Activated naive CD8-positive, alpha-beta T cell (primary cell): Measurements from ENCODE around the gene GPR55.
A peak's percentile ranks its signal among the peaks of the same experiment; 100 is the strongest.

ENCODE experiments used
- H3K27ac Mint-ChIP-seq: one replicate; pipeline ENCODE4 v1.8.0; 2021; ENCODE audit warnings: mixed read lengths
- H3K27me3 Mint-ChIP-seq: one replicate; pipeline ENCODE4 v1.8.0; 2021; ENCODE audit warnings: mixed read lengths
- H3K36me3 Mint-ChIP-seq: one replicate; pipeline ENCODE4 v1.8.0; 2021; ENCODE audit warnings: mixed read lengths
- H3K4me1 Mint-ChIP-seq: one replicate; pipeline ENCODE4 v1.8.0; 2021; ENCODE audit warnings: low read depth, mixed read lengths
- H3K4me3 Mint-ChIP-seq: one replicate; pipeline ENCODE4 v1.8.0; 2021; ENCODE audit warnings: mild to moderate bottlenecking, mixed read lengths
- H3K9me3 Mint-ChIP-seq: one replicate; pipeline ENCODE4 v1.8.0; 2021; ENCODE audit warnings: low read depth, mixed read lengths

The GPR55 gene

DNA sequence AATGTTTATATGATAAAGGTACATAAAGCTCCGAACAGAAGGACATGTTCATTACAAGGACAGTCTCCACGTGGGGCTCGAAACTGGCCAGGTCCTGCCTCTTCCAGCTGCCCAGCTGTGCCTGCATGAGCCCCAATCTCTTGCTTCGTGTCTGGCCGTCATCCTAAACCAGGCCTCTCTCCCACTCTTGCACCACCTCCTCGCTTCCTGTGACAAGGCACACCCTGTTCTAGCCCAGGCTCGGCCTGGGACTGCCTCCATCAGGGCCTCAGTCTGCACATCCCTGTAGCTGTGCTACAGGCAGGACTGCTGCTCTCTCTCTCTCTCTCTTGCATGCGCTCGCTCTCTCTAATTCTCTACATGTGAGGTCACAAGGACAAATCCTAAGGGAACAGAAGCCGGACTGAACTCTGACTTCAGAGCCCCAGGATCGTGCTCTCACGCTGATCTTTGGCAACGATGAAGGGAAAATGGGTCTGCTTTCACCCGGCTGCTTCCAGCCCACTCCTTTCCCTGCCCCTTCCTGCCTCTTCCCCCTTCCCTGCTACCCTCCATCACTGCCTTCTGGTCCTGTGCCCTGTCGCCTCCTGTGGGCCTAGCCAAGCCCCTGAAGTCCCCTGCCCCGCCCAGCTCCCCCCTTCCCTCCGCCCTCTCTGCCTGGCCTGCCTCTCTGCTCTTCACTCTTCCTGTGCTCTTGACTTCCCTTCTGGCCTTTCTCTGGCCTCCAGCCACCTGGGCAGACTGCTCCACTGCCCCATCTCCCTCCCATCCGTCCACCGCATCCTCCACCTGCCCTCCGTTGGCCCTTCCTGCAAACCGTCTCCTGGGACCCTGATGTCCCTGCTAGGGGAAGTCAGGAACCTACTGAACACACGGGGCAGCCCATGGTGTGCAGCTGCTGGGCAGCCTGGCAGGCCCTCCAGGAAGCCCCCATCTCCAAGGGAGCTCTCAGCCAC lies 7.8 kb upstream of the GPR55 start:
- Mint-ChIP-seq H3K36me3 (peaks cover 7% of the 10 kb centered on the region), H3K4me1 (peaks cover 18% of the 10 kb centered on the region), H3K27me3 (no peaks in the 10 kb centered on the region), H3K27ac (peak overlapping the region; percentile 22), H3K4me3 (no peak overlapping the region), H3K9me3 (peaks cover 8% of the 10 kb centered on the region)

DNA sequence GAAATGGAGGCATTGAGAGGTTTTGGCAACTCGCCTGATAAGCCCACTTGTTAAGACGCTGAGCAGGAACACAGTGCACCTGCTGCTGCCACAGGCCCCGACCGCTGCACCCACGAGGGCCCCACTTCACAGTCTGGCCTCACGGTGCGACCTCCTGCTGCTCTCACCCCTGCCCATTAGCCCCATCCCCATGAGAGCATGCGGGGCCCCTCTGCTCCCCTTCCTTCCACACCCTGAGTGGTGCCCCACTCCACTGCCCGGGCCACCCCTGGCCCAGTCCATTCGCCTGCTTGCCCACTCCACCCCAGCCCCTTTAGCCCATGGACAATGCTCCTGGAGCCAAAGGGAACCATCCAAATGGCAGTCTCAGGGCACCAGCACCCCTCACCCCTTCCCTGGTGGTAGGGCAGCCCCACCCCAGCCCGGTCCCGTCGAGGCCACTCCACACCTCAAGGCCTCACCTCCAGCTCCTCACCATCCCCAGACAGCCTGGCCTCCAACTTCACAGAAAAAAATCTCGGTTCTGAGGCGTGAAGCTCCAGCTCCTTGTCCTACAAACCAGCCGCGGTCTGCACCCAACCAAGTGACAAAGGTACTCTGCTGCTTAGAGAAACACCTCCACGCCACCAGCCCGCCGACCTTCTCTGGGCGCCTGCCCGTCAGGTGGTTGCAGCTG lies 6.7 kb upstream of the GPR55 start:
- Mint-ChIP-seq H3K27me3 (no peaks in the 10 kb centered on the region), H3K4me3 (no peak overlapping the region), H3K9me3 (peaks cover 4% of the 10 kb centered on the region), H3K27ac (peak overlapping the region; percentile 50), H3K4me1 (peaks cover 27% of the 10 kb centered on the region), H3K36me3 (peaks cover 6% of the 10 kb centered on the region)

DNA sequence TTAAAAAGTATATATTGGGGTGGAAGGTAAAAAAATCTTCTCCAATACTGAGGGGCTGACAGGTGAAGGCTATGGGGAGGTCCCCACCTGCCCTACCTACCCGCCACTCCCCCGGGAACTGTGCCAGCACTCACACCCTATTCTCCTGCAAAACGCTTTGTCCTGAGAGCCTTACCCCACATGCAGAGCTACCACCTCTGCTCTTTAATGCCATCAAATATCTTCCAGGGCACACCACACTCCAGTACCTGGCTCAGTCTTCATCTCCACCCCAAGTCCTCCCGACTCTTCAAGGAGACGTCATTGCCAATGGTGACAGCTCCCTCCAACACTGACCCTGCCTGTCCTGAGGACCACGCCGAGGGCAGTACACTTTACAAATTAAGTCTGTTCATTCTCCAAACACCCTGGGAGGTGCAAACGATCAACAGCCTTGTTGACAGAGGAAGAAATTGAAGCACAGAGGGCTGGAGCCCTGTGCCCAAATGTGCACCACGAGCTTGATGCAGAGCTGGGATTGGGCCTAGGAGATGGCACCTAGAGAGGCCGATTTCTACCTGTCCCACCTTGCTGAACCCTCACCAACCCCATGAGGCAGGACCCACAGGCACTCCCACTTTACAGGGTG lies 6.0 kb upstream of the GPR55 start:
- Mint-ChIP-seq H3K4me1 (peaks cover 28% of the 10 kb centered on the region), H3K4me3 (no peak overlapping the region), H3K9me3 (peaks cover 4% of the 10 kb centered on the region), H3K27me3 (no peaks in the 10 kb centered on the region), H3K36me3 (peaks cover 6% of the 10 kb centered on the region), H3K27ac (peak overlapping the region; percentile 46)

DNA sequence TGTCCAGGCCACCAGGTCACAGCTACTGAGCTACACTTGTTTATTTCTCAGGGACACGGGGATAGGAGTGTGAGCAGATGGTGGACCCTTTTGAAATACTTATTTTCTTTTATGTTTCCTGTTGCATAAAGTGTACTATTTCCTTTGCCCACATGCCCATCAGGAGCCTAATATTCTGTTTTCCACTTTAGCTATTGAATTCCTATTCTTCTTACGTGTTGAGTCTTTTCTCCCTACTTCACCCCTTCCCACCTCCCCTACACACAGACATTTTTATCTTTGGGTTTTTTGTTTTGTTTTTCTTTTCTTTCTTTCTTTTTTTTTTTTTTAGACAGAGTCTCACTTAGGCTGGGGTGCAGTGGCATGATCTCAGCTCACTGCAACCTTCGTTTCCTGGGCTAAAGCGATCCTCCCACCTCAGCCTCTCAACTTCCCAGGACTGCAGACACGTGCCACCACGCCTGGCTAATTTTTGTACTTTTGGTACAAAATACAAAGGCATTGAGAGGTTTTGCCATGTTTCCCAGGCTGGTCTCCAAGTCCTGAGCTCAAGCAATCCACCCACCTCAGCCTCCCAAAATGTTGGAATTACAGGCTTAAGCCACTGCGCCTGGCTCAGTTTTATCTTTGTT lies 5.2 kb upstream of the GPR55 start:
- H3K27me3 Mint-ChIP-seq = no peaks in the 10 kb centered on the region
- H3K9me3 Mint-ChIP-seq = no peaks in the 10 kb centered on the region
- H3K4me3 Mint-ChIP-seq = no peak overlapping the region
- peaks cover 35% of the 10 kb centered on the region for H3K4me1 Mint-ChIP-seq
- no peaks in the 10 kb centered on the region for H3K36me3 Mint-ChIP-seq
- no peak overlapping the region for H3K27ac Mint-ChIP-seq

DNA sequence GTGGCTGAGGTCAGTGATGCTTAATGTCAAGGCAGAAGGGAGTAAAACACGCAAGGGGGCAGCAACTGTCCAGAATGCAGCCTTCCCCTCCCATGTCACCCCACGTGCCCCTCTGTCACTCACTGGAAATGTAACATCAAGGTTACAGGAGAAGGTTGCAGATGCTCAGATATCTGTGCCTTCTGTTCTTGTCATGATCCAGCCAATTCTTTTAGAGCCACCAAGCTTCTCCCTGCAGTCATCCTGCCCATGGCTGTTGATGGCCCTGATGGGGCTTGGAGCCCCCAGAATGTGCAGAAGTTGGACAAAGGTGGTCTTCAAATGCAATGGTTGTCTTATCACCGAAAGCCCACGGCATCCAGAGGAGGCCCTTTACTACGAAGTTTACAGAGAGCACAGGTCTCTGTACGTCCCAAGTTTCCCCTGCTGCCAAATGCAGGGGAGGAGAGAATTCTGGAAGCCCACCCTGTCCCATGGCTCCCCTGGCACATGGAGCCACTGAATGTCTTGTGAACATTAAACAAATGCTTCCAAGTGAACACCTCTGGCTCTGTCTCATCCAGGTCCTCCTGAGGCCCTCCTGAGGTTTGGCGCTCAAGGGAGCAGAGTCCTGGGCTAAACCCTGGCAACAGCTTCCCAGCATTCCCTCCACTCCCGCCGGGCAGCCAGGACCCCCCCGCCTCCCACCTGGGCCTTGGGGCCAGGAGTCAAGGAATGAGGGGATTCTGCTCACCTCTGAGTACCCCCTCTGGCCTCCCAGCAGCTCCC lies 4.5 kb upstream of the GPR55 start:
- Mint-ChIP-seq H3K4me1 (peaks cover 42% of the 10 kb centered on the region), H3K36me3 (no peaks in the 10 kb centered on the region), H3K9me3 (no peaks in the 10 kb centered on the region), H3K27ac (no peak overlapping the region), H3K27me3 (no peaks in the 10 kb centered on the region), H3K4me3 (no peak overlapping the region)

DNA sequence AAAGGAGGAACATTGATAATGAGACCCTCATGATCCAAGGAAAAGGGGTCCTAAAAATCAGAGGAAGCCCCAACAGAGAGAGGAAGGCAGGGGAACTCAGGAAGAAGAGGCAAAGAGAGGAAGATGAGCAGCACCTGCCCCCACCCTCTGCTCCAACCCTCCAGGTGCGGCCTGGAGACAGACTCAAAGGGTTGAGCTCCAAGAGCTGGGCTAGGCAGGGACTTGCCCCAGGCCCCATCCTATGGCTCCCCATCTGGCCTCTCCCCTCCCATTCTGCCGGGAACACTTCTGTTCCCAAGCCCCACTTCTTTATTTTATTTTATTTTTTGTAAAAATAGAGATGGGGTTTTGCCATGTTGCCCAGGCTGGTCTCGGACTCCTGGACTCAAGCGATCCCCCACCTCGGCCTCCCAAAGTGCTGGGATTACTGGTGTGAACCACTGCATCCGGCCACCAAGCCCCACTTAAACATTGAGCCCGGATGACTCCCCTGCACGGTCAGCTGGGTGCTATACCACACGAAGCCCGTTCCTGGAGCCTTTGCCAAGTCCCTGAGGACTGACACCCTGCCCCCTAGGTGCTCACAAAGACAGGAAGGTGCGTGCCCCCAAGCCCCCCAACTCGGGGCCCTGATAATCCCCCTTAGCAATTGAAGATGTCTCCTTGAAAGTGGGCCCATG lies 3.8 kb upstream of the GPR55 start:
- Mint-ChIP-seq H3K27me3 (no peaks in the 10 kb centered on the region), H3K4me3 (no peak overlapping the region), H3K9me3 (no peaks in the 10 kb centered on the region), H3K27ac (peak overlapping the region; percentile 41), H3K4me1 (peaks cover 49% of the 10 kb centered on the region), H3K36me3 (peaks cover 1% of the 10 kb centered on the region)

DNA sequence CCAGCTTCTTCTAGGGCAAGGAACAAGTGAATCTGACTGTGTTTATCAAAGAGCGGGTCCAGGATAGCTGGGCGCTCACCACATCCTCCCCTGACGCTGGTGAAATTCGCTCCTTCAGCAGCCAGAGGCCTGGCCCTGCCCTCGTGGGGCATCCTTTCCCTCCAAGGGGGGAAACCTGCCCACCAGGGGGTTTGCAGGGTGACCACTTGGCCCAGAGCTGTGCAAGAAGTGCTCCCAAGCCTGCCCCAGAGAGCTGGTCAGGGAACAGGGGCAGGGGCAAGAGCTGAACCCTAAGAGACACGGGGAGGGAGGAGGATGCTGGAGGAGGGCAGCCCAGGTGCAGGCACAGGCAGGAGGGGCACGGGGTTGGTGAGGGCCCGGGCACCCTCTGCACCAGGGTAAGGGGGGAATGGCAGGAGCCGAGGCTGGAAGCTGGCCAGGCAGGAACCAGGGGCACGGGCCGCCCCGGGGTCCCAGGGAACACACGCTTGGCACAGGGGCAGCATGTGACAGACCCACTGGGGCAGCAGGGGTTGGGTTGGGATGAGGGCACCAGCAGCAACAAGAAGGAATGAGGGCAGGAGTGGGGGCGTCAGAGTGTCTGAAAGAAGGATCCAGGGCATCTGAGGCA lies 2.8 kb upstream of the GPR55 start:
- Mint-ChIP-seq H3K27ac (peak overlapping the region; percentile 76), H3K27me3 (no peaks in the 10 kb centered on the region), H3K4me3 (no peak overlapping the region), H3K9me3 (no peaks in the 10 kb centered on the region), H3K36me3 (peaks cover 5% of the 10 kb centered on the region), H3K4me1 (peaks cover 59% of the 10 kb centered on the region)

DNA sequence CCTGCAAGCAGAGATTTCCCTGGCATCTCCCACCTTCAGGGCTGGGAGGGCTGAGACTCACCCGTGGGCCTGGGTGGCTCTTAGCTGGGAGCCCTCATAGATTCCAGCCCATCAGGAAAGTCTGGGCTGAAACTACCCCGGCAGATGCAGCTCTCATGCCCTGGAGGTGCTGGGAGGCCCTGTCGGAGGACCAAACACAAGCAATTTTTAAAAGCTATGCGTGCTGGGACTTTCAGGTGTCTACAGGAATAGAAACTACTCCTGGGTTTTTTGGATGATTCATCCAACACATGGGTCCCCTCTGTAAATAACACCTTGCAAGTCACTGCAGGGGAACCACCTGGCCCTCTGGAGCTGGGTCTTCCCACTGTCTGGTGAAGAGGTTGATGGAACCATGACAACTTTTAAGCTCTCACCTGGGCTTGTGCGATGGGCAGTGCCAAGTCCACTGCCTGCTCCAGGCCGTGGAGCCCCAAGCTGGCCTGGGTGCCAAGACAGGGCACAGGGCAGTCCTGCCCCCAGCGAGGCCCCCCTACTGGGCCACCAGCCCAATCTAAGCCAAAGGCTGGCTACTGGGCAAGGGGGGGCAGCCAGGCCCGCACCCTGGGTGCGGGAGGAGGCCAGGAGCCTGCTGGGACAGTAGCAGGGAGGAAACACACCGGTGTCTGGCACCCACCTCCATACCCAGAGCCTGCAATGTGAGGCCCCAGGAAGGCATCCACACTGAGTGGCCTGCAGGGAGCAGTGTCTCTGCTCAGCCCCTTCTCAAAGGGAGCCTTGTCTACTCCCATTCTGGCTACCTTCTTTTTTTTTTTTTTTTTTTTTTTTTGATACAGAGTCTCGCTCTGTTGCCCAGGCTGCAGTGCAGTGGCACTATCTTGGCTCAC lies 1.1 kb upstream of the GPR55 start:
- H3K36me3 Mint-ChIP-seq = peaks cover 5% of the 10 kb centered on the region
- H3K4me3 Mint-ChIP-seq = peak overlapping the region; percentile 87
- H3K27me3 Mint-ChIP-seq = no peaks in the 10 kb centered on the region
- peak overlapping the region; percentile 98 for H3K27ac Mint-ChIP-seq
- H3K9me3 Mint-ChIP-seq = no peaks in the 10 kb centered on the region
- peaks cover 60% of the 10 kb centered on the region for H3K4me1 Mint-ChIP-seq

DNA sequence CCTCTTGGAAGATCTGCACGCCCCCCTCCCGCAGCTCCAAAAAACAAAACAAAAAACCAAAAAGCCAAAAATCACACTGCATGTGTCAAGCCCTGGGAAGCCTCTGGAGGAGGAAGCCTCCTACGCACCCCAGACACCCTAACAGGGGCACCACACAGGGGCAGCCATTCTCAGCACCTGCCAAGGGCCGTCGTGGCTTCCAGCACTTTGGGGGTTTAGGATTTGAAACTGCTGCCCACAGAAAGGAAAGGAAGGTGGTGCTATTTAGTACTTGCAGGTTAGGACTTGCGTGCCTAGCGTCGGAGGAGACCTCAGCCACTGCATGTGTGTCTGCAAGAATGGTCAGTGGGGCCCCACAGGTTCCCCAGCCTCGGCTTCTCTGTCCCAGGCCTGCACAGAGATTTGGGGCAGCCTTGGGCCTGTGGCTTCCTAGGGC lies 419 bp upstream of the GPR55 start:
- Mint-ChIP-seq H3K9me3 (no peaks in the 10 kb centered on the region), H3K4me3 (peak overlapping the region; percentile 87), H3K27ac (peak overlapping the region; percentile 98), H3K27me3 (no peaks in the 10 kb centered on the region), H3K36me3 (peaks cover 5% of the 10 kb centered on the region), H3K4me1 (peaks cover 64% of the 10 kb centered on the region)

DNA sequence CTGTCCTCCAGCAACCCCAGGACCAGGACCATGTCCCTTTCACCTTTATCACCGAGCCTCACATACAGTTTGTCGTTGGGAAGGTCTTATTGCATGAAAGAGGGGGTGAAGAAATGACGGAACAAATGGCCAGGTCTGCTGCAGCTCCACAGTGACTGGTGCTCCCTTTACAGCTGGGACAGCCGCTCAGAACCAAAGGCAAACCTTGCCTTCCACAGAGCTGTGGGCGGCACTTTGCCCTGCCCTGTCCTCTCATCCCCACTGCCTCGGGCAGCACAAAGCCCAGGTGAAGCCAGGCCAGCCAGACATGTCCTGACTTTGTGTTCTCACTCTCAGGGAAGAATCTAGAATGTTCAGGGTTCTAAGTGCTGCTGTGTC lies 961 bp downstream of the GPR55 start:
- Mint-ChIP-seq H3K4me1 (peaks cover 78% of the 10 kb centered on the region), H3K4me3 (peak overlapping the region; percentile 87)

DNA sequence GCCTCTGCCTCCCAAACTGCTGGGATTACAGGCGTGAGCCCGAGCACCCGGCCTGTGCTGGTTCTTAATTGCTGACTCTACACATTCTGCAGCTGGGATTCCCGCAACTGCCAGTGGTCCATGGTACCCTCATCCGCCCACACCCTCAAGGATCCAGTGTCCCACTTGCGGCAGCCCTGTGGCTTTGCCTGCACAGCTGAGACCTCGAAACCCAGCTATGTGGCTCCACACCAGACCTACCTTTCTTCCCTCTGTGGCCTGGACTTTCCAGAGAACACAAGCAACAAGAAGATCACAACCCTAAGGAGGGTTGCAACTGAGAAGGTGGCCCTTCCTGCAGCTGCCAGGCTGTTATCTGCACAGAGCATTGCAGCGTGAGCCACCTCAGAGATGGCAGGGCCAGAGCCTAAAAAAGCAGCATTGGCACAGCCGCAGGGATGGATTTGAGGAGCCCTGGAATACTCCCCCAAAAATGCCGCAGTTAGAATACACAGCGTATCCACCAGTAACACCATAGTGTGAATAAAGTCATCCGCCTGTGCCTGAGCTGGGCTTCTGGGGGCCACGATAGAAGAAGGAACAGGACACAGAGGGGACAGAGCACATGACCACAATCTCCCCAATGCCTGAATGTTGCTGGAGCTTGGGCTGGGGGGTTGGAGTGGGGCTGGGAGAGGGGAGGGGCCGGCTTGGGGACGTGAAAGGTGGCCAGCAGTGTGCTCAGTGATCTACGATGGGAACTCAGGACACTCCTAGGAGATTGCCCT lies 1.9 kb downstream of the GPR55 start:
- H3K9me3 Mint-ChIP-seq = no peaks in the 10 kb centered on the region
- peaks cover 84% of the 10 kb centered on the region for H3K4me1 Mint-ChIP-seq
- no peaks in the 10 kb centered on the region for H3K27me3 Mint-ChIP-seq

More for the DNA sequence above, 961 bp downstream of the GPR55 start:
- peaks cover 5% of the 10 kb centered on the region for H3K36me3 Mint-ChIP-seq
- H3K27me3 Mint-ChIP-seq = no peaks in the 10 kb centered on the region
- no peaks in the 10 kb centered on the region for H3K9me3 Mint-ChIP-seq
- peak overlapping the region; percentile 98 for H3K27ac Mint-ChIP-seq

More for the DNA sequence above, 1.9 kb downstream of the GPR55 start:
- Mint-ChIP-seq H3K36me3 (peaks cover 5% of the 10 kb centered on the region), H3K27ac (peak overlapping the region; percentile 98), H3K4me3 (peak overlapping the region; percentile 87)
